ENCODE measurements around the gene KCNK15.
"Not testable (repeated sequence)": the region's sequence is repeated elsewhere in the genome, so short reads cannot be mapped to it uniquely, and the experiment has no call there.

KCNK15 gene

DNA sequence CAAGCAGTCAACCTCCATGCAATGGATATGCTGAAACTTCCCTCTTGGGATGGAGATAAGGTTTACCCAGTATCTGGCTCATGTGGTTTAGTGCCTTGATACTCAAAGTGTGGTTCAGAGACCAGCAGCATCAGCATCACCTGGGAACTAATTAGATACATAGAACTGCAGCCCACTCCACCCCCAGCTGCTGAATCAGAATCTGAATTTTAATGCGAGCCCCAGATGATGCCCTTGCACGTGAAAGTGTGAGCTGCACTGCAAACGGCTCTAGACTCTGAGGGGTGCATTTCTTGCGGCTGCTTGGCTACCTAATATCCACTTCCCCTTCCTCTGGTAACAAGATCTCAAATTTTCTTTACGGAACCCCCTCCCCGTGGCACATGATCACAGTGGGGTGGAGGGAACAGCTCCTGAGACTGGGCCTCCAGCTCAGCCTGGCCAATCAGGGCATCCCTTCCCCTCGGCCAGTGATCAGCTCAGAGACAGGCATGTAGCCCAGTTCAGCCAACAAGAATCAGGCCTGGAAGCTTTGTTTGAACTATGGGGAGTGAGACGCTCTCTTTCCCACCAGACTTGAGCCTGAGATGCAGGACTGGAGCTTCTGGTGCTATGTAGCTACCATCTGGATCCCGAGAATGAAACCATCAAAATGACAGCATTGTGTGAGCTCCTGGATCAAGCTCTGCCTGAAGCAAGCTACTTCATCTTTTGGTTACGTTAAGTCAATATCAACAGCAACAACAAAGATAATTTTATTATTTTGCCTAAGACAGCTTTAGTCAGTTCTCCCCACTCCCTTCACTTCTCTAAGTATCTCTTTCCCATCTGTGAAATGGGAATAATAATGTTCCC lies 12.8 kb downstream of the KCNK15 start:
- no peak for DNase-seq (ENCODE audit: low read depth)

- no peak for DNase-seq (ENCODE audit: low read depth)
Measured at GRCh38 chr20:44759595-44759994, 13.9 kb downstream of the KCNK15 start.

DNA sequence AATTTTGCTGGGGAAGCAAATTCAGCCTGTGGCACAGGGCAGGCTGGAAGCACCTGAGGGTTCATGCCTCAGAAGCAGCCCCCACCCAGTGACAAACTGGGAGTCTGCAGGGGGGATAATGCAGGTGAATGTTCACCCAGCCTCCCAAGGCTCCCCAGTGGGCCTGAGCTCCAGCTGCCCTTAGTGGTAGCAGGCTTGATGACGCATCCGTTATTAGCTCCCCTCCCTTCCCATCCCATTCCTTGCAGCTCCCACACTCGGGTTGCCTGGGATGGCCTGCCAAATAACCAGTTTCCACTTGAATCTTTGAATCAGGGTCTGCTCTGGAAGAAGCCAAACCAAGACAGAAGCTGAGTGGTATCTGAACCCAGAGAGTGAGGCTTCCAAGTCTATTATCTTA lies 15.8 kb downstream of the KCNK15 start:
- DNase-seq (ENCODE audit: low read depth): no peak

- DNase-seq (ENCODE audit: low read depth): no peak
Measured at GRCh38 chr20:44762466-44763140, 16.9 kb downstream of the KCNK15 start.

- not testable (repeated sequence) for DNase-seq (ENCODE audit: low read depth)
Measured at GRCh38 chr20:44763798-44764197, 18.1 kb downstream of the KCNK15 start.

DNA sequence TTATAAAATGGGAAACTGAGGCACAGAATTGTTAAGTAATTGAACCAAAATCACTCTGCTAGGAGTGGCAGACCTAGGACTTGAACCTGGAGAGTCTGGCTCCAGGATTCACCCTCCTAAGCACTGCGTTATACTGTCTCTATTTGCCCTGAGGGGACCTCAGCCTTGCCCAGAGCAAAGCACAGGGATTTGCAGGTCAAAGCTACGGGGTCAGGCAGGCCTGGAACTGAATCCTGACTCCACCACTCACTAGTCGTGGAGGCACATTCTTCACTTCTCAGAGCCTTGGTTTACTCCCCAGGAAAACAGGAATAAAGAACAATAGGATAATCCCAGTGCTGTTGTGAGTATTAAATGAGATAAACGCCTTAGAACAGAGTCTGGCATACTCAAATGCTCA lies 19.4 kb downstream of the KCNK15 start:
- no peak for DNase-seq (ENCODE audit: low read depth)

GRCh38 chr20:44765701-44766347 lies 20.2 kb downstream of the KCNK15 start:
- no peak for DNase-seq (ENCODE audit: low read depth)

- DNase-seq (ENCODE audit: low read depth): no peak
Measured at GRCh38 chr20:44768256-44768655, 22.6 kb downstream of the KCNK15 start.

DNA sequence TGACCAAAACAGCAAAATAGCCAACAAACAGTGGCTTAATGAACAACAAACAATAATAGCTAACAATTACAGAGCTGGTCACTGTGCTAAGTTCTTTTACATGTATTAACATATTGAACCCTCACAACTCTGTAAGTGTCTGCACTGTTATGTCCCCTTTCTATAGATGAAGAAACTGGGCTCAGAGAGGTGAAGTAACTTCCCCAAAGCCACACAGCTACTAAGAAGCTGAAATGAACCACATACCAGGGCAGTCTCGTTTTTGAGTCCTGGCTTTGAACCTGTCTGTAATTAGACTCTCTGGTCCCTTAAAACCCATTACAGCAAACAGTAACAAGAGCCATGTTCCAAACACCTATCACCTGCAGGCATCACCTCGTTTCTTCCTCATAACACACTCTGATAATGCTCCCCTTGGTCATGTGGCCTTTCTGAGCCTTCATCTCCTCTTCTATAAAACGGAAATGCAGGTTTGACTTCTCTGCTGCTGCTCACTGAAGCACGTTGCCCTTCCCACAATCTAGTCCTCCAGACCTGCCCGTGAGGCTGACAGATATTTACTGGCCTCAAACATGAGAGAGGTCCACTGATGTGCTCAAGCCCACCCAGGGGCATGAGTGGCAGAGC lies 23.3 kb downstream of the KCNK15 start:
- DNase-seq (ENCODE audit: low read depth): no peak

DNA sequence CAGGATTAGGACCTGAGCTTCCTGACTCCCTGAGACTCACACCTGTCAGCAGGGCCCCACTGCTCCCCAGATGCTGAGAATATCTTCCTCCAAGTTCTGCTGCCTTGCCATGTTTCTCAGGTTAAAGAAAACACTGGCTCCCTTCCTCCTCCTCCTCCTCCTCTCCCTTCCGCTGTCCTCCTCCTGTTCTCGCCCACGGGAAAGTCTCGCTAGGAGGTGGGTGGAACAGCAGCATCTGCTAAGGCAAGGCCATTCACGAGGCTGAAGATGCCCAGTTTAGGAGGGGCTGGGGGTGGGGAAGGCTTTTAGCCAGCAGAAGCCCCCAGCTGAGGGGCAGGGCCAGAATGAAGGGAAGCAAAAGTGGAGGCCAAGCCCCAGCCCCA lies 23.8 kb downstream of the KCNK15 start:
- no peak for DNase-seq (ENCODE audit: low read depth)

DNA sequence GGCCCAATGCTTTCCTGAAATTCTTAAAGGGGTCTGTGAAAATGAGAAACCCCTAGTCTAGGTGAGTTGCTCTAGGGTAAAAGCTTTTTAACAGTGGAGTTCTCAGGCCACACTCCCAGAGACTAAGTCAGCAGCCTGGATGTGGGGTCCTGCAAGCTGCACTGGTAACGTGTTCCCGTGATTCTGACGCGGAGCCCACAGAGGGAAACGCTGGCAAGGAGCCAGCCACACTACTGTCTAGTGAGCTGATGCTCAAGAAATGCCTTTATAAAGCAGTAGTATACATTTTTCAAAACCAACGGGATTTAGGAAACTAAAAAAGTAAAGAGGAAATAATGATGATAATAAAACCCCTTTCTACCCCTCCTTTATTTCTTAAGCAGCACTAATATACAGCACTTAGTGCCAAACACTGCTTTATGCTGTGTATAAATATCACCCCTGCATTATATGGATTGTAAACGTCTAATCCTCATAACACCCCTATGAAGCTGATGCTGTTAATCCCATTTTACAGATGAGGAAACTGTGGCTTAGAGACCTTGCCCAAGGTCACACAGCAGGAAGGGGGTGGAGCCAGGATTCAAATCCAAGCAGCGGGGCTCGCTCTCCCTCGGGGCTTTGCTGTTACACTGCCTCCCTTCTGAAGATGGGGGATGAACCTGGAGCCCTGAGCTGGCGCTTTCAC lies 25.0 kb downstream of the KCNK15 start:
- no peak for DNase-seq (ENCODE audit: low read depth)

- DNase-seq (ENCODE audit: low read depth): no peak
Measured at GRCh38 chr20:44771172-44771535, 25.5 kb downstream of the KCNK15 start.

- DNase-seq (ENCODE audit: low read depth): no peak
Measured at GRCh38 chr20:44772636-44773035, 27.0 kb downstream of the KCNK15 start.

- DNase-seq (ENCODE audit: low read depth): no peak
Measured at GRCh38 chr20:44773070-44773829, 27.6 kb downstream of the KCNK15 start.

GRCh38 chr20:44776980-44777379 lies 31.3 kb downstream of the KCNK15 start:
- DNase-seq (ENCODE audit: low read depth): no peak

- no peak for DNase-seq (ENCODE audit: low read depth)
Measured at GRCh38 chr20:44780226-44780625, 34.6 kb downstream of the KCNK15 start.

- no peak for DNase-seq (ENCODE audit: low read depth)
Measured at GRCh38 chr20:44781118-44781517, 35.5 kb downstream of the KCNK15 start.

GRCh38 chr20:44781791-44782190 lies 36.1 kb downstream of the KCNK15 start:
- DNase-seq (ENCODE audit: low read depth): no peak

- no peak for DNase-seq (ENCODE audit: low read depth)
Measured at GRCh38 chr20:44784688-44785087, 39.0 kb downstream of the KCNK15 start.

DNA sequence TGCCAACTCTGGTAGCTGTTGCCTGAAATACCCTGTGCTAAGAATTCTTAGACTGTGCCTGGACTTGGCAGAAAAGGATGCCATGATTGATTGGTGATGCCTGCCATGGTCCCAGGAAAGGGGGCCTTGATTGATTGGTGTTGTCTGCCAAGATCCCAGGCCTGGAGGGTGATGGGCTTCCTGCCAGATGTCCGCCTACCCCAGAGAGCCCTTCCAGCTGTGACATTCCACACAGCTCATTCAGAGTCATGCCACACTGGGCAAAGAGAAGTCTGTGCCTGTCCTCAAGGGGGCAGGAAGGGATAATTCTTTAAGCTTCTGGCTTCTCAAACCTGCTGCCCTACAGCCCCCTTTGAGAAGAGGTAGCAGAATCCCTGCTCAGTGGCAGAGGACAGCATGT lies 40.1 kb downstream of the KCNK15 start:
- DNase-seq (ENCODE audit: low read depth): no peak

DNA sequence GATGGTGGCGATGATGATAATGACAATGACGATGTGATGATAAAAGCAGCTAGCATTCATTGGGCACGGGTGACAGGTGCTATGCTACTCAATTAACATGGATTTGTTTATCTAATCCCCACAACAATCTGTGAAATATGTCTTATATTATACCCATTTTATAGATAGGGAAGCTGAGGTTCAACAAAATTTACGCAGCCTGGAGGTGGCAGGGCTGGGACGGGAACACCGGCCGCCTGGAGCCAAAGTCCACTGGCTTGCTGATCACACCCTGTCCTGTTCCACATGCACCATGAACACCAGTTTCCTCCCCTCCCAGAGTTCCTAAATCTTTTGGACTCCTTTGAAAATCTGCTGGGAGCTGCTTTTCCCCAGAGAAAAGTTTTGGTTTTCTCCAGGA lies 41.6 kb downstream of the KCNK15 start:
- DNase-seq (ENCODE audit: low read depth): no peak
